Uterus (tissue), 4 donors: Measurements from ENCODE around the gene TBCD. TPM values are rescaled to one million over a fixed set of nuclear protein-coding genes. Genes with fewer than 3 reads are reported as not detected.

ENCODE experiments used
- DNase-seq, 2 donors: peaks; one replicate each; pipeline ENCODE4 v3.0.0-alpha.2; 2019 to 2020
- H3K27ac ChIP-seq, 2 donors: fragments of 200-600 bp; sonication (generic); 1 replicate in 1 of 2; 2 replicates in 1 of 2; pipeline ENCODE4 v1.5.1; 2016 to 2018
- H3K27me3 ChIP-seq, 2 donors: fragments of 200-600 bp; sonication (generic); one replicate each; pipeline ENCODE4 v1.5.1; 2018 to 2019; ENCODE audit warnings: control low read depth in 1 of 2
- H3K36me3 ChIP-seq, 2 donors: fragments of 200-600 bp; sonication (generic); one replicate each; pipeline ENCODE4 v1.5.1; 2019; ENCODE audit warnings: control low read depth in 1 of 2
- H3K4me1 ChIP-seq, 2 donors: fragments of 200-600 bp; sonication (generic); one replicate each; pipeline ENCODE4 v1.5.1; 2018 to 2019; ENCODE audit warnings: control low read depth in 1 of 2
- H3K4me3 ChIP-seq, 2 donors: fragments of 200-600 bp; sonication (generic); 1 replicate in 1 of 2; 2 replicates in 1 of 2; pipeline ENCODE4 v1.5.1; 2018 to 2019; ENCODE audit warnings: mild to moderate bottlenecking in 1 of 2
- H3K9me3 ChIP-seq, 2 donors: fragments of 200-600 bp; sonication (generic); one replicate each; pipeline ENCODE4 v1.5.1; 2019; ENCODE audit warnings: control low read depth in 1 of 2
- CTCF ChIP-seq, 4 experiments: fragments of 200-600 bp in 2 of 4; fragments of 450-650 bp in 2 of 4; sonication (generic) in 2 of 4; IDR thresholded peaks; one replicate each; pipeline ENCODE4 v1.5.1; 2016 to 2019; ENCODE audit warnings: antibody characterized with exemption in 4 of 4, mild to moderate bottlenecking in 2 of 4, moderate library complexity in 1 of 4
- POLR2A ChIP-seq, 2 donors: fragments of 450-650 bp; IDR thresholded peaks; one replicate each; pipeline ENCODE4 v1.6.1; 2016; ENCODE audit warnings: antibody characterized with exemption in 2 of 2, mild to moderate bottlenecking in 1 of 2, moderate library complexity in 1 of 2
- intact Hi-C: fragments of 100-400 bp; cut with DNase I; formaldehyde crosslinking; loops from one replicate; pipeline ENCODE4 v1.15.1; 2023; ENCODE audit warnings: low total_unique reads
- total RNA-seq, 4 donors: library from RNA; depleted of rRNA in 3 of 4; stranded (reverse); fragments of >200 nt in 3 of 4; gene quantifications; one replicate each; pipeline versions ENCODE4 v1.1.0 to v1.2.4, GENCODE V29; 2014 to 2023
- donor health status: DM: yes; HTN: yes; CAD: no.

The TBCD gene
- total RNA-seq, 4 donors from 2014 or later = 35.9 to 142 (median 61.3) TPM

GRCh38 chr17:82869536-82869935 is 117.7 kb downstream of the TBCD start:
- Histone ChIP-seq H3K4me3 (no peak overlapping the region), H3K9me3 (no peaks in the 10 kb centered on the region), H3K36me3 (no peaks in the 10 kb centered on the region), H3K27ac (no peak overlapping the region), H3K4me1 (peaks cover 0 to 2% of the 10 kb centered on the region in 2 donors), H3K27me3 (no peaks in the 10 kb centered on the region)
- TF ChIP-seq POLR2A (IDR thresholded peaks at IDR 0.05) (no peak), CTCF (IDR thresholded peaks at IDR 0.05) (no peak)
- DNase-seq = no peak
- intact Hi-C loops = no loop called here

- intact Hi-C loops = no loop called here
- no peaks in the 10 kb centered on the region for H3K4me1 ChIP-seq
- H3K9me3 ChIP-seq = no peaks in the 10 kb centered on the region
- H3K36me3 ChIP-seq = no peaks in the 10 kb centered on the region
- no peak for DNase-seq
- no peak for TF ChIP-seq POLR2A (IDR thresholded peaks at IDR 0.05)
- no peak for TF ChIP-seq CTCF (IDR thresholded peaks at IDR 0.05)
- no peak overlapping the region for H3K4me3 ChIP-seq
- no peak overlapping the region for H3K27ac ChIP-seq
- H3K27me3 ChIP-seq = no peaks in the 10 kb centered on the region
These were observed 118.2 kb downstream of the TBCD start for GRCh38 chr17:82870091-82870491.

GRCh38 chr17:82870541-82870940 is 118.7 kb downstream of the TBCD start:
- no peaks in the 10 kb centered on the region for H3K27me3 ChIP-seq
- DNase-seq = no peak
- H3K27ac ChIP-seq = no peak overlapping the region
- no peak overlapping the region for H3K4me3 ChIP-seq
- H3K9me3 ChIP-seq = no peaks in the 10 kb centered on the region
- H3K4me1 ChIP-seq = no peaks in the 10 kb centered on the region
- H3K36me3 ChIP-seq = no peaks in the 10 kb centered on the region
- no peak for TF ChIP-seq CTCF (IDR thresholded peaks at IDR 0.05)
- TF ChIP-seq POLR2A (IDR thresholded peaks at IDR 0.05) = no peak
- intact Hi-C loops = no loop called here

- no peak overlapping the region for H3K4me3 ChIP-seq
- intact Hi-C loops = no loop called here
- H3K36me3 ChIP-seq = no peaks in the 10 kb centered on the region
- DNase-seq = no peak
- H3K4me1 ChIP-seq = no peaks in the 10 kb centered on the region
- no peaks in the 10 kb centered on the region for H3K9me3 ChIP-seq
- no peaks in the 10 kb centered on the region for H3K27me3 ChIP-seq
- TF ChIP-seq POLR2A (IDR thresholded peaks at IDR 0.05) (no peak), CTCF (IDR thresholded peaks at IDR 0.05) (no peak)
- no peak overlapping the region for H3K27ac ChIP-seq
These were observed 119.4 kb downstream of the TBCD start for GRCh38 chr17:82871056-82871775.

- H3K9me3 ChIP-seq = no peaks in the 10 kb centered on the region
- no peak overlapping the region for H3K4me3 ChIP-seq
- peaks cover 0 to 2% of the 10 kb centered on the region in 2 donors for H3K4me1 ChIP-seq
- TF ChIP-seq CTCF (IDR thresholded peaks at IDR 0.05) = no peak
- no peak for TF ChIP-seq POLR2A (IDR thresholded peaks at IDR 0.05)
- H3K36me3 ChIP-seq = no peaks in the 10 kb centered on the region
- intact Hi-C loops = no loop called here
- H3K27ac ChIP-seq = no peak overlapping the region
- no peaks in the 10 kb centered on the region for H3K27me3 ChIP-seq
- DNase-seq = no peak
These were observed 120.1 kb downstream of the TBCD start for GRCh38 chr17:82871776-82872561.
